Activated CD4-positive, alpha-beta T cell treated with anti-CD3 and anti-CD28 coated beads, Interleukin-2, amount 50 U/mL, for 1 hour (primary cell): Measurements from ENCODE around the gene JAK2.
"Not testable (repeated sequence)": the region's sequence is repeated elsewhere in the genome, so short reads cannot be mapped to it uniquely, and the experiment has no call there.

Experiments used
- DNase-seq: peaks from one replicate; pipeline ENCODE4 v3.0.0-alpha.2; 2020

The JAK2 gene

DNA sequence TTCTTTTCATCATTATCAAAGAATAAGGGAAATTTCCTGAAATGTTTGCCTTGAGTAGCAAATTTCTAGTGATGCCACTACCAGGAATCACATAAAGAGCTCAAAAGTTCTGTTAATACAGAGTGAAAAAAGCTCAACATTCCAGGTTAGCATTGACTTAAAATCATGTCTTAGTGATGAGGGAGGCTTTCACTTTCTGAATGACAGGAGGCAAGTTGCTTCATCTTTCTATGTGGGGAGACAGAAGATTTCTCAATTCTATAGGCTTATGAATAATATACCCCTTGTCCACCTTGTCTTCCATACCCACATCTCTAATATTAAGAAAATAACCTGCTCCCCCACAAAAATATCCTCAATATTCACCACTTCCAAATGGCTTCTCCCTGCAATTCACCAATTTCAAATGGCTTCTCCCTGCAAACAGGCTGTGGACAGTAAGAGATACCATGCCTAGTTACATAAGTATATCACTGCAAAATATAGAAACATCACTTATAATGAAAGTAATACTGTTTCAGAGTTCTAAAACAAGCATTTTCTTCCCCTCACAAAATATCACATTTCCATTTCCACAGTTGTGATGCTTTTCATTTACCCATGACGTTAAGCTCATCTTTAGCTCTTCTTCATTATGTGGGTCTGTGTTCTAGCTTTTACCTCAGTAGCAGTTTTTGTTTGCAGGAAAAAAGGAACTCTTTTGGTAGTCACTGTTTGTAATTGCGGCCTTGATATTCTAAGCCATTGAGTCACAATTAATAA, 2.2 kb upstream of the JAK2 start:
- DNase-seq = no peak

DNA sequence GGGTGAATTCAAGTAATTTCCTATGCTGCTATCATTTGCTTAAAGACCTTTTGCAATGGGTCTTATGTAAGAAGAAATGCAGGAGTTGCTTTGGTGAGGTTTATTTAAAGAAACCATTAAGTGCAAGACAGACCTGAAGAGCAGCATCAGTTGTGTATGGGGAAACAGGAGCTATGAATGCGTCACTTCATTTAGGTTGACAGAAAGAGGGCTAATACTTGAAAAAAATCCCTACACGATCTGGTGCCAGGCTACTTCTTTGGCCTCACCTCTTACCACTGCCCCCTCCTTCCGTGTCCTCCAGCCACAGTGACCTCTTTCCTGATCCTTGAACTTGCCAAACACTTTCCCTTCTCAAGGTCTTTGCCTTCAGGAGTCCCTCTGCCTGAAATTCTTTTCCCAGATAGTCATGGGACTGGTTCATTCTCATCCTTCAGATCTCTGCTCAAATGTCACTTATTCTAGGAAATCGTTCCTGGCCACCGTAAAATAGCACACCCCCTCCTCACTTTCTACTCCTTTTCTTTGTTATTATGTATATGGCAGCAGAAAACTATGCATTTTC, 1.4 kb upstream of the JAK2 start:
- DNase-seq = no peak

DNA sequence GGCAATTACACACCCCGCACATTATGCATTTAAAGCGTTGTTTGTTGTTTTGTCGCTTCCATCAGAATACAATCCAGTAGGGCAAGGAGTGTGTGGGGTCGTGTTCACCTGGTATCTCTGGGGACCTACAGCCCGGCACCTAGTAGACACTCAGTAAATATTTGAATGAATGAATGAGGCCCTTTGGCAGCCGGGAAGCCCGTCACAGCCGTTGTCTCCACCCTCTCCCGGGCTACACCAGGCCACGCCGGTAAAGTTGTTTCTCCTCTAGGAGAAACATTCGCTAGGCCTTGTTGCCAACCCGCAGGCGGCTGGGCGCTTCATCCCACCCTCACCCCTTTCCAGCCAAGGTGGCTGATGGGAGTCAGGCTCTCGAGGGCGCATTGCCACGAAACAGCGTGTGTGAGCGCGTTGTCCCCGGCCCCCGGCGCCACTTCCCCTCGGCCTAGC, 876 bp upstream of the JAK2 start:
- DNase-seq = no peak

DNA sequence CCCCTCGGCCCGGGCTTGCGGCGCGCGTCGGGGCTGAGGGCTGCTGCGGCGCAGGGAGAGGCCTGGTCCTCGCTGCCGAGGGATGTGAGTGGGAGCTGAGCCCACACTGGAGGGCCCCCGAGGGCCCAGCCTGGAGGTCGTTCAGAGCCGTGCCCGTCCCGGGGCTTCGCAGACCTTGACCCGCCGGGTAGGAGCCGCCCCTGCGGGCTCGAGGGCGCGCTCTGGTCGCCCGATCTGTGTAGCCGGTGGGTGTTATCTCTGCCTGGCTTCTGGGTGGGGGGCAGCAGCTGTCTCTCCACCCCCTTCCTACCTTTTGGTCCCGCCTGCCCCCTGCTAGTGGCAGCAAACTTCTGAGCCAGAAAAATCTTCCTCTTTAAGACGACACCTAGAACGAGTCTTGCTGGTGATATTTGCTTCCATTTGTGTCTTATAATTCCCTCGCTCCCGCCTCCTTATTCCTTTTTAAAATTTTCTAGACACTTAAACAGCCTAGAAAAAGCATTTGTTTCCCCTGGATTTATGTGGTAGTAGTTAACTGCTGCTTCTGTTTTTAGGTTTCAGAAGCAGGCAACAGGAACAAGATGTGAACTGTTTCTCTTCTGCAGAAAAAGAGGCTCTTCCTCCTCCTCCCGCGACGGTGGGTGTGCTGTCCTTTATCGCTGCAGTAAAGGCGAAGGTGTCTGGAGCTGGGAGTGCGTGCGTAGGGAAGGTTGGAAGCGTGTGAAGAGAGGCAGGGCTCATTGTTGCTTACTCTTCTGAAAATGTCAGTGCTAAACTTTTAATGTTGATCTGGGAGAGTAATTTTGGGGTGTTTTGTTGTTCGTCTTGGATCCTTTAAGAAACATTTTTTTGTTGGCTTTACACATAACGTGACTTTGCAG, 554 bp downstream of the JAK2 start:
- DNase-seq = peak; percentile 19

DNA sequence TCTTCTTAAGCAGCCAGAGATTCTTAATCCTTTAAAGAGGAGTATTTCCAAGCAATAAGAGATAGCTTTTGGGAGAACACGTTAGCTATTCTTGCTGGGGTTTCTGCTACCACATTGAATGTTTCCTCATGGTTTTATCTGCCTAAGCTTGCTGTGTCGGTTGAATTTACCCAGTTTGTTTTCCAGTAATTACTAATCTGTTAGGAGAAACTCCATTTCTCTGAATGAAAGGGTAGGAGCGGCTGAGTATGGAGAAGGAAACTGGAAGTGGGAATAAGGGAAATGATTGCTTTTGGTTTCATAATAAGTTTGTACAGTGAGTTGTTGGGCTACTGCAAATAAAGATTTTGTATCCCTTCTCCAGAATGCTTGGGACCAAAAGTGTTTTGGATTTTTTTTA, 1.2 kb downstream of the JAK2 start:
- no peak for DNase-seq

DNA sequence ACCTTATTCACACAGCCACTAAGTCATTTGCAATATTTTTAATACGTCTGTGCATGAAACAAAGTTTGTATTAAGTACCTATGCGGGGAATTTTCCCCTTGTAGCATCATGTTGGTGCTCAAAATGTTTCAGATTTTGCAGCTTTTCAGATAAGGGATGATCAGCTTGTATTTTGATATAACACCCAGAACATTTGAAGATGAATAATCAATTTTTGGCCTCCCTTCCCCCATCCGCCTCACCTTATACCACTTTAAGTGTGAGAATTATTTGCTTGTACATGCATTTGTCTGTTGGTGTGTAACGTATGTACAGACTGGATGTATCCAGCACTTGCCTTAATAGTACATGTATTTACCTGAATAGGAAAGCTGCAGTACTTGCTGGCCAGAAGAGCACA, 1.7 kb downstream of the JAK2 start:
- no peak for DNase-seq

DNA sequence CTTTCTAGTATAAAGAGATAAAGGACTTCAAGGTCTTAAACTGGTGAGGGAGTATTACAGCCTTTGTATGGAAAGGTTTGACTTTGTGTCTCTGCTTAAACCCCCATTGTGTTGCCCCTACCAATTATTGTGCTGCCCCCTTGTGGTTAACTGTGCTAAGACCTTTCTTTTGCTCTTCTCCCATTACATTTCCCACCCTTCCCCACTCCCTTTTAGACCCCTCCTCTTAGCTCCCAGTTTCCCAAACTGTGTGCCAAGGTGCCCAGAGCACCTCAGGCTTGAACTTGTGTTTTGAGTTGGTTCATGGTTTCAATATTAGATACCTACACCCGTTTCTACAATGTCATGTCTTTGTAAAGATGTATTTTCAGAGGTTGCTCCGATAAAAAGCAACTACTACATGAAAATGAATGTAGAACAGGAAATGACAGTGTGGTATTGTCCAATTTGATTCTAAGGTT, 2.9 kb downstream of the JAK2 start:
- peak; percentile 26 for DNase-seq

DNA sequence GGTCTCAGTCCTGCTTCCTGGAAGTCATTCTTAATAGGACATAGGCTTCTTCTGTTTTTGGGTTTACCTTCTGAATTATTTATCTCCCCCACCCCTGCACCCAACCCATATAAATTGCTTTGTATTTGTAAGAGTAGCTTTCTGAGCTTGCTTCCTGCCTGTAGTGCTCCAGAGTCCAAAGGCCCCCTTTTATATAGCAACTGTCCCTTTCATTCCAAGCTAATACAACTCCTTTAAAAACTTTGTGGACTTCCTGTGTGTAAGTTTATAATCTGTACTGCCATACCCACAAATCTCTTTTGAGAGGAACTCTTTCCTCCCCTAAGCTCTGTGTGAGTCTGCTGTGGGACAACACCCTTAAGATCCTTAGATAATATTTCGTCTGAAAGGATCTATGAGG, 7.8 kb downstream of the JAK2 start:
- DNase-seq = no peak

DNA sequence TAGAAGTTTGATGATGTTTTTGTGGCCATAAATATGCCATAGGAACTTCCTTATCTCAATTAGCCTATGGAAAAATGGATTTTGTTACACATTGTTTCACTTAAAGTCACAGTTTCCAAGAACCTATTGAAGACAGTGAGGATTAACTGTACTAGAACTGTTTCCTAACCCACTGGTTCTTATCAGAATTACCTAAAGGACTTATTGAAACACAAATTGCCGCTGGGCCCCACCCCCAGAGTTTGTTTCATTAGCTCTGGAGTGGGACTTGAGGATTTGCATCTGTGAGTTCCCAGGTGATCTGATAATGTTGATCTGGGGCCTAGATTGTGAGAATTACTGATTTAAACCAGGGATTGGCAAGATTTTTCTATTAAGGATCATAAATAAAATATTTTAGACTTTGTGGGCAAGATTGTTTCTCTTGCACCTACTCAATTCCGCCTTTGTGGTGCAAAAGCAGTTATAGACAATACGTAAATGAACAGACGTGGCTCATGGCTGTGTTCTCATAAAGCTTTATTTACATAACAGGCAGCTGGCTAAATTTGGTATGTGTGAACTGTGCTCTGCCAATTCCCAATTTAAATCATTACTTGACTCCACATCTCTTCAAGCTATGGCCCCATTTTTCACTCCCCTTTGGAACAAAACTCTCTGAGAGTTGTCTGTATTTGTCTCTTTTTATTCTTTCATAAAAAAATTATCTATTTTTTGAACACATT, 9.3 kb downstream of the JAK2 start:
- no peak for DNase-seq

DNA sequence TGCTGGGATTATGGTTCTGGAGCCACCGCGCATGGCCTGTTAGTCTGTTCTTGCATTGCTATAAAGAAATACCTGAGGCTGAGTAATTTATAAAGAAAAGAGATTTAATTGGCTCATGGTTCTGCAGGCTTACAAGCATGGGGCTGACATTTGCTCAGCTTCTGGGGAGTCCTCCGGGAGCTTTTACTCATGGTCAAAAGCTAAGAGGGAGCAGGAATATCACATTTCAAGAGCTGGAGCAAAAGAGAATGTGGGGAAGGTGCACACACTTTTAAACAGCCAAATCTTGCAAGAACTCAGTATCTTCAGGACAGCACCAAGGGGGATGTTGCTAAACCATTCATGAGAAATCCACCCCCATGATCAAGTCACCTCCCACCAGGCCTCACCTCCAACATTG, 12.1 kb downstream of the JAK2 start:
- no peak for DNase-seq

DNA sequence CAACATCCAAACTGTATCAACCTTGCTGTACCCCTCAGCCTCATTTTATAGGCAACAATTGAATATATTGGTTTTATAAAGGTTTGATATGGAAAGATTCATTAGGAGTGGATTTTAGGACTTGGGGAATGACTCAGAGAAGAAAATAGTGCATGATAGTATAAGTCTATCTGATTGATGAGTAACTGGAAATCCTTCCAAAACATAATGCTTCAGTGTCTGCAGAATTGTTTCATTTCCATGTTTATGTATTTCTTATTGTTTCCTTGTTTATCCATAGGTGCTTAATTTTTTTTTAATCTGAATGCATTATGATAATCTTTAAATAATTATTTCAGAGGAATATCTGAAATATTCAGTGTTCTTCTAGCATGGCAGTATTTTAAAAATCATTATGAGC, 12.6 kb downstream of the JAK2 start:
- no peak for DNase-seq

DNA sequence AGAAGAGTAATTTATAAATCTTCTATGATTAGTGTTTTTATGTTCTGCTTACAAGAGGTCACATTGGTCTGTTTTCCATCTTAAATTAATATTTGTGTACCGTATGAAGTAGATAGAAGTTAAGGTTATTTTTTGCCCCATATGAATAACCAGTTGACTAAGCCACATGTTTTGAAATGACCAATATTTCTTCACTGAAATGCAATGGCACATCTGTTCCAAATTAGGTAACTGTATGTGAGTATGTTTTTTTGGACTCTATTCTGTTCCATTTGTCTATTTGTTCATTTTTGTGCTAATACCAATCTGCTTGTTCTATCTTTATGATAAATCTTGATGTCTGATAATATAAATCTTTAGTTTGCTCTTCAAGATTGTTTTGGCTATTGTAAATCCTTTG, 17.7 kb downstream of the JAK2 start:
- DNase-seq = no peak

DNA sequence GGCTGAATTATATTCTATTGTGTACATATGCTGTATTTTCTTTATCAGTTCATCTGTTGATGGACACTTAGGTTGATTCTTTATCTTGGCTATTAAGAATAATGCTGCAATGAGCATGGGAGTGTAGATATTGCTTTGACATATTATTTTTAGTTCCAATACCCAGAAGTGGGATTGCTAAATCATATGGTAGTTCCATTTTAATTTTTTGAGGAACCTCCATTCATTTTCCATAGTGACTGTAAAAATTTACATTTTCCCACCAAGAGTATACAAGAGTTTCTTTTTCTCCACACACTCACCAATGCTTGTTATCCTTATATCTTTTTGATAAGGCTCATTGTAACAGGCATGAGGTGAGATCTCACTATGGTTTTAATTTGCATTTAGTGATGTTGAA, 19.4 kb downstream of the JAK2 start:
- no peak for DNase-seq

DNA sequence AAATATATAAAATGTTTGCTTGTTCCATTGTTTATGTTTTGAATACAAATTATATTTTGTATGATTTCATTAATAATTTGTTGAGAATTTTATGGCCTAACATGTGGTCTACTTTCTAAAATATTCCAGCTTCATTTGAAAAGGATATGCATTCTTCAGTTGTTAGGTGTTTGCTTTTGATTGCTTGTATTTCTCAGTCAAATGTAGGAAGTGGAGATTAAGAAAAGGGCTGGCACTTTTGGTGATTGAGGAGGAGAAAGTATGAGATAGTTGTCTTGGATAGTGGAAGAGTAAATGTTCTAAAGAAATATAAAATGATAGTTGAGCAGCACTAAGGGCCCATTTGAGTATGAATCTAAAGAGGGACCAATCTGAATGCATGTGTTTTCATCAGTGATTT, 23.1 kb downstream of the JAK2 start:
- no peak for DNase-seq

DNA sequence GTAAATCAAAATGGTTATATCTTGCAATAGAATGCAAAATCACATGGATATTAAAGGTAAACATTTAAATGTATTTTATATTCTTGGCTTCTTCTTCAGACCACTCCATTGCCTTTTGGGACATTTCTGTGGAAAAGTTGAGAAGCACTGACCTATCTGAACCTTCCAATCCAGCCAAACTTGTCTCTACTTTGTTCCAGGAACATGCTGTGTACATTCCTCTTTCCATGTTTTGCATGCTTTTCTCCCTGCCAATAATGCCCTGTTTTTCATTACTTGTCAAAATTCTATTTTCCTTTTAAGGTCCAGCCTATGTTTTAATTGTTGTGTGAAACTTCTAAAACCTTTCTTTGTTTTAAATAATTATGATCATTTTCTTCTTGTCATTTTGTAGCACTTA, 28.3 kb downstream of the JAK2 start:
- no peak for DNase-seq

DNA sequence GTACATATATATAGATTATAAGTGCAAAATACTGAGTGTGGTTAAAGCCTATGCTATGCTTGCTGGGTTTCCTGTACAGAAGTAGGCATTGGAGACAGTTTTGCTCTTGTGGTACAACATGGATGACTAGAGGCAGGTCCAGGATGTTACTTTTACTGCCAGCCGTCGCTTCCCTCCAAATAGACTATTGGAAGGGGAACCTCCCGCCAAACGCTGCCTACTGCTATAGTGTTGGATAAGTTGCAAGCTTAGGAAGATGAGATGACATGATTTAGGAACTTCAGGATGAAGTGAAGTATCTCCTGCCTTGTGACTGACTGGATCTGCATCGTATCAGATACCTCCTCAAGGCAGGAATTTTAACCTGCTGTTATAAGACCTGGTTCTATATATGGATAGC, 30.9 kb downstream of the JAK2 start:
- no peak for DNase-seq

DNA sequence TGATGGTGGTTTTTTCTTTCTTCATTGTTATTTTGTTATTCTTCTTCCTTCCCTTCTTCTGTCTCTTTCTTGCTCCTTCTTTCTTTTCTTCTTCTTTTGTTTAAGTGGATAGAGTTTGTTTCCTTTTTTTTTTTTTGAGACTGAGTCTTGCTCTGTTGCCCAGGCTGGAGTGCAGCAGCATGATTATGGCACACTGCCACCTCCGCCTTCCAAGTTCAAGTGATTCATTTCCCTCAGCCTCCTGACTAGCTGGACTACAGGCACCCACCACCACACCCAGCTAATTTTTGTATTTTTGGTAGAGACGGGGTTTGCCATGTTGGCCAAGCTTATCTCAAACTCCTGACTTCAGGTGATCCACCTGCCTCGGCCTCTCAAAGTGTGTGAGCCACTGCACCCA, 40.3 kb downstream of the JAK2 start:
- DNase-seq = no peak

DNA sequence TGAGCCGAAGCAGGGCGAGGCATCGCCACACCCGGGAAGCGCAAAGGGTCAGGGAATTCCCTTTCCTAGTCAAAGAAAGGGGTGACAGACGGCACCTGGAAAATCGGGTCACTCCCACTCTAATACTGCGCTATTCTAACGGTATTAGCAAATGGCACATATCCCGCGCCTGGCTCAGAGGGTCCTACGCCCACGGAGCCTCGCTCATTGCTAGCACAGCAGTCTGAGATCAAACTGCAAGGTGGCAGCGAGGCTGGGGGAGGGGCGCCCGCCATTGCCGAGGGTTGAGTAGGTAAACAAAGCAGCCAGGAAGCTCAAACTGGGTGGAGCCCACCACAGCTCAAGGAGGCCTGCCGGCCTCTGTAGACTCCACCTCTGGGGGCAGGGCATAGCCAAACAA, 46.9 kb downstream of the JAK2 start:
- not testable (repeated sequence) for DNase-seq

DNA sequence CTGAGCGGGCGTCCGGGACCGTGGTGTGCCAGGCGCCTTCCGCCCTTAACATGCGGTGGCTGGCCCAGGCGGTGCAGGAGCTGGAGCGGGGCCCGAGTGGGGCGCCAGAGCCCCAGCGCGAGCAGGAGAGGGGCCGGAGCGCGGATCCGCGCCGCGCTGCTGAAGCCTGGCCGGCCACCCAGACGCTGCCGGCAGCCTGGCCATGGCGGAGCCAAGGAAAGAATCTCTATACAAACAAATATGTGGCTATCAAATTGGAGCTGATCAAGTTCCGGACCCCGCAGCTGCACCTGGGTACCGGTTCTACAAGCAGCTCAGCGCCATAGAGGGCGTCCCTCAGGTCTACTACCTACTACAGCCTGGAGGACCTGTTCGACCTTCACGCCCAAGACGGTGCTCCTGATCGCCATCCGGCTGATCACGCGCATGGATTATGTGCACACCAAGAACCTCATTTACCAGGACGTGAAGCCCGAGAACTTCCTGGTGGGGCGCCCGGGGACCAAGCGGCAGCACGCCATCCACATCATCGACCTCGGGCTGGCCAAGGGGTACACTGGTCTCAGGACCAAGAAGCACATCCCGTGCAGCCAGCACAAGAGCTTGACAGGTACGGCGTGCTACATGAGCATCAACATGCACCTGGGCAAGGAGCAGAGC, 55.8 kb downstream of the JAK2 start:
- DNase-seq = no peak

DNA sequence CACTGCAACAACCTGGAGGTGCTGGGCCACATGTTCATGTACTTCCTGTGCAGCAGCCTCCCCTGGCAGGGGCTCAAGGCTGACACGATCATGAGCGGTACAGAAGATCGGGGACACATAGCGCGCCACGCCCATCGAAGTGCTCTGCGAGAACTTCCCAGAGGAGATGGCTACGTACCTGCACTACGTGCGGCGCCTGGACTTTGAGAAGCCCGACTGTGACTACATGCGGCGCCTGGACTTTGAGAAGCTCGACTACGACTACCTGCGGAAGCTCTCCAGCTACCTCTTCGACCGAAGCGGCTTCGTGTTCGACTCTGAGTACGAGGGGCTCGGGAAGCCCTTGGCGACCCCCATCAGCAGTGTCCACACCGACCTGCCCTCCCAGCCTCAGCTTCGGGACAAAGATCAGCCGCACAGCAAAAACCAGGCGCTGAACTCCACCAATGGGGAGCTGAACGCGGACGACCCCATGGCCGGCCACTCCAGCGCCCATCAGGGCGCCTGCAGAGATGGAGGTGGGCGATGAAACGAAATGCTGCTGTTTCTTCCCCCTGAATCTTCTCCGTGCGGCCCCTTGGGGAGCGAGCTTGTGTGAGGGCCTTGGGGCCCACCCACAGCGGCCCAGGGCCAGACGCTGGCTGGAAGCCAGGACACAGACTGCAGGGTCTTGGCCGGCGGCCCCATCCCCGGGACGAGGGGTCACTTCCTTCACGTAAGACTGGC, 56.5 kb downstream of the JAK2 start:
- DNase-seq = no peak

DNA sequence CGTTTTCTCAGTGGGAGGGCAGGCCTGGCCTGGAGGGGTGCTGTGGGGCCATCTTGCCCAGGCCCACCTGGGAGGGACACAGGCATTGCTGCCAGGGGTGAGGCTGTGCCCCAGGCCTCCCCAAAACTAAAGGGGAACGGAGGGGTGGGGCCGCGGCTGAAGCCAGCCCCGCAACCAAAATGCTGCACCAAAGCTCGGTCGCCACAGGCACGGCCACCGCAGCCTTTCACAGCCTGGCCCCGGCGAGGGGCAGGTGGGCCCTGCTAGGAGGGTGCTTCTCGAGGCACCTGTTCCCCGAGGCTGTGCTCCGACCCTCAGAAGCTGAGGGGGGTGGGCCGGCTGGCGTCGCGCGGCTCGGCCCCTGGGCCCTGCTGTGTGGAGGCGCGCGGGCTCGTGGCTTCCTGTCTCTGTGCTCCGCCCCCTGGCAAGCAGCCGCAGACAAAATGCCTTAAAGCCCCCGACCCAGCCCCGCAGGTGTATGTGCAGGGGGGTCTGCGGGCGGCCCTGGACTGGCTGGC, 57.6 kb downstream of the JAK2 start:
- no peak for DNase-seq

DNA sequence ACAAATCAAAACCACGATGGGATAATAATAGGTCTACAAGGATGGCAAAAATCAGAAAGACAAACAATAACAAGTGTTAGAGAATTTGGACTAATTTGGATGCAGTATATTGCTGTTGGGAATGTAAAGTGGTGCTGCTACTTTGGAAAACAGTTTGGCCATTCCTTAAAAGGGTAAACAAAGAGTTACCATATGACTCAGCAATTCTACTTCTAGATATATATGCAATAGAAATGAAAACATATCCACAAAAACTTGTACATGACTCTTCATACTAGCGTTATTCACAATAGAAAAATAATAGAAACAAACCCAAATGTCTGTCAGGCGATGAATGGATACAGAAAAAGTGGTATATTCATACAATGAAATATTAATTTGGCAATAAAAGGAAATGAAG, 58.3 kb downstream of the JAK2 start:
- no peak for DNase-seq
